ENCODE data around the gene ANKRD12.

The ANKRD12 gene

DNA sequence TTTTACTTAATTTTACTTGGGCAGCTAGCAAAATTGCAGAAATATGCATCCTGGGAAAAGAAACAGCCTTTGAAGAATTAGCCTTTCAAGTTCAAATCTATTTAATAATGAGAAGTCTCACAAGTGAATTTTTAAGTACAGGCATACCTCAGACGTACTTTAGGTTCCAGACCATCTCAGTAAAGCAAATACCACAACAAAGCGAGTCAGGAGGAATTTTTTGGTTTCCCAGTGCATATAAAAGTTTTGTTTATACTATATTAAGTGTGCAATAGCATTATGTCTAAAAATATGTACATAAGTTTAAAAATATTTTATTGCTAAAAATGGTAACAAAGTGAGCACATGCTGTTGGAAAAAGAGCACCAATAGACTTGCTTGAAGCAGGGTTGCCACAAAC, 147.2 kb downstream of the ANKRD12 start:
- TF ChIP-seq, protein P1, sequence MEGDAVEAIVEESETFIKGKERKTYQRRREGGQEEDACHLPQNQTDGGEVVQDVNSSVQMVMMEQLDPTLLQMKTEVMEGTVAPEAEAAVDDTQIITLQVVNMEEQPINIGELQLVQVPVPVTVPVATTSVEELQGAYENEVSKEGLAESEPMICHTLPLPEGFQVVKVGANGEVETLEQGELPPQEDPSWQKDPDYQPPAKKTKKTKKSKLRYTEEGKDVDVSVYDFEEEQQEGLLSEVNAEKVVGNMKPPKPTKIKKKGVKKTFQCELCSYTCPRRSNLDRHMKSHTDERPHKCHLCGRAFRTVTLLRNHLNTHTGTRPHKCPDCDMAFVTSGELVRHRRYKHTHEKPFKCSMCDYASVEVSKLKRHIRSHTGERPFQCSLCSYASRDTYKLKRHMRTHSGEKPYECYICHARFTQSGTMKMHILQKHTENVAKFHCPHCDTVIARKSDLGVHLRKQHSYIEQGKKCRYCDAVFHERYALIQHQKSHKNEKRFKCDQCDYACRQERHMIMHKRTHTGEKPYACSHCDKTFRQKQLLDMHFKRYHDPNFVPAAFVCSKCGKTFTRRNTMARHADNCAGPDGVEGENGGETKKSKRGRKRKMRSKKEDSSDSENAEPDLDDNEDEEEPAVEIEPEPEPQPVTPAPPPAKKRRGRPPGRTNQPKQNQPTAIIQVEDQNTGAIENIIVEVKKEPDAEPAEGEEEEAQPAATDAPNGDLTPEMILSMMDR (IDR thresholded peaks at IDR 0.05), result no peak
- Histone ChIP-seq H3K4me3 (ENCODE audit: low read depth, low read length) (no peak overlapping the region), H3K79me2 (no peaks in the 10 kb centered on the region), H3K9ac (no peak overlapping the region), H3K4me1 (no peaks in the 10 kb centered on the region), H3K36me3 (ENCODE audit: control insufficient read depth, insufficient read depth, low read length) (no peaks in the 10 kb centered on the region), H3K4me2 (ENCODE audit: low read length) (no peak overlapping the region), H3K9me3 (ENCODE audit: control insufficient read depth, low read length) (no peaks in the 10 kb centered on the region), H3K27me3 (ENCODE audit: control insufficient read depth, insufficient read depth, low read length) (no peaks in the 10 kb centered on the region), H3K27ac (no peak overlapping the region), H2AFZ (no peak overlapping the region)

DNA sequence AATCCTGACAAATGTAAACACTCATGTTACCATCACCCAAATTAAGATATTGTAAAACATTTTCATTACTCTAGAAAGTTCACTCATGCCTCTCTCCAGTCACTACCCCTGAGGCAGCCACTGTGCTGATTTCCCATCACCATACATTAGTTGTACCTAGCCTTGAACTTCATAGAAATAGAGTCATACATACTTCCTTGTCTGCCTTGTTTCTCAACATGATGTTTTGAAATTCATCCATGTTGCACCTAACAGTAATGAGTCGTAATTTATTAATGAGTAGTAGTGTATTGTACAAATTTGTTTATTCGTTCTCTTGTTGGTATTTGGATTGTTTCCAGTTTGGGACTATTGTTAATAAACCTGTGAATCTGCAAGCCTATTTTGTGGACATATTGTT, 149.0 kb downstream of the ANKRD12 start:
- Histone ChIP-seq H3K4me2 (ENCODE audit: low read length) (no peak overlapping the region), H3K36me3 (ENCODE audit: control insufficient read depth, insufficient read depth, low read length) (no peaks in the 10 kb centered on the region), H2AFZ (no peak overlapping the region), H3K4me3 (ENCODE audit: low read depth, low read length) (no peak overlapping the region), H3K9me3 (ENCODE audit: control insufficient read depth, low read length) (no peaks in the 10 kb centered on the region), H3K9ac (no peak overlapping the region), H3K4me1 (no peaks in the 10 kb centered on the region), H3K27ac (no peak overlapping the region), H3K27me3 (ENCODE audit: control insufficient read depth, insufficient read depth, low read length) (no peaks in the 10 kb centered on the region), H3K79me2 (no peaks in the 10 kb centered on the region)
- TF ChIP-seq, protein P1 (IDR thresholded peaks at IDR 0.05), result no peak

DNA sequence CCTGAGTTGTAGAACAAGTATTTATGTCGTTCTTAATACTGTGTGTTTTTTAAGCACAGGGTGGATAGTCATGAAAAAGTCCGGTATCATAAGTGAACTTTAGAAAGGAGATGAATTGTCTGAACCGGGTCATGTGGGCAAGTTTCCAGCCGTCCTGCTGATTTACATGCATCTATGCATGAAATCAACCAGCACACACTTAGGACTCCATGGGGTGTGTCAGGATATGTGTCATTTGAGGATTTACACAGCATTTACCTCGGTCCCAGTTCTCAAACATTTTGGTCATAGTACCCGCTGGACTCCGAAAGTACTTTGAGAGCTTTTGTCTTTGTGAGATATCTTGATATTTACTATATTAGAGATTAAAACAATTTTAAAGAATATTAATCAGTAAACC, 150.5 kb downstream of the ANKRD12 start:
- TF ChIP-seq, protein P1 (IDR thresholded peaks at IDR 0.05), result no peak
- Histone ChIP-seq H3K4me2 (ENCODE audit: low read length) (no peak overlapping the region), H3K27ac (no peak overlapping the region), H3K36me3 (ENCODE audit: control insufficient read depth, insufficient read depth, low read length) (no peaks in the 10 kb centered on the region), H2AFZ (no peak overlapping the region), H3K27me3 (ENCODE audit: control insufficient read depth, insufficient read depth, low read length) (no peaks in the 10 kb centered on the region), H3K9ac (no peak overlapping the region), H3K79me2 (no peaks in the 10 kb centered on the region), H3K4me1 (no peaks in the 10 kb centered on the region), H3K9me3 (ENCODE audit: control insufficient read depth, low read length) (no peaks in the 10 kb centered on the region), H3K4me3 (ENCODE audit: low read depth, low read length) (no peak overlapping the region)

DNA sequence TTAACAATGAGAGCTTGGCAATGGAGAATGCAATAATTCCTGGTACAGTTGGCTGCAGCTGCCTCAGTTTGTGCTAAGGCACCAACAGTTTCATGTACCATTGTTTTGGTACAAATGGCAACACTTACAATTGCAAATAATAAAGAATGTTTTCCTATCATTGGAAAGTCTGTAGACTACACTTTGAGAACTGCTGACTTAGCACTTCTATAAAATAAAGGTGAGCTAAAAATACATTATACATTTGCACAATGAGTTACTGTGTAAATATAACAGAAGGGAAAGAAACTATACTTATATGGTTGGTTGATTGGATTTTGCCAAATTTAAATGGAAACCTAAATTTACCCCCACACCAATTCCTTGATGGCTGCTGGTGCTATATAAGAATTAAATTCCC, 153.1 kb downstream of the ANKRD12 start:
- H3K4me2 ChIP-seq (ENCODE audit: low read length), result no peak overlapping the region
- no peak overlapping the region for H3K27ac ChIP-seq
- no peaks in the 10 kb centered on the region for H3K4me1 ChIP-seq
- TF ChIP-seq, protein P1 (IDR thresholded peaks at IDR 0.05), result no peak
- no peak overlapping the region for H3K9ac ChIP-seq
- H3K9me3 ChIP-seq (ENCODE audit: control insufficient read depth, low read length), result no peaks in the 10 kb centered on the region
- H3K27me3 ChIP-seq (ENCODE audit: control insufficient read depth, insufficient read depth, low read length), result no peaks in the 10 kb centered on the region
- no peak overlapping the region for H2AFZ ChIP-seq
- H3K79me2 ChIP-seq, result no peaks in the 10 kb centered on the region
- no peak overlapping the region for H3K4me3 ChIP-seq (ENCODE audit: low read depth, low read length)
- no peaks in the 10 kb centered on the region for H3K36me3 ChIP-seq (ENCODE audit: control insufficient read depth, insufficient read depth, low read length)

DNA sequence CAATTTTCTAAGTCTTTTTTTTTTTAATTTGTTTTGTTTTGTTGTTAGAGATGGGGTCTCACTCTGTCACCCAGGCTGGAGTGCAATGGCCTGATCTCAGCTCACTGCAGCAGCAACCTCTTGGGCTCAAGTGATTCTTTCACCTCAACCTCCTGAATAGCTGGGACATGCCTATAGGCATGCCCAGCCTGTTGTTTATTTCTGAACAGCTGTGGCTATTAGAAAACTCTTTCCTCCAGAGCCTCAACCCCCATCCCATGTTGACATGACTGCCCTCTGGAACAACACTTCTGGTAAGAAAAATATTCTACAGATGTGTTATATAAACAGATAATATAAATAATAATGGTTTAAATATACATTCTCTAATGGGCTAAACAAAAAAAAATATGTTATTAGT, 153.6 kb downstream of the ANKRD12 start:
- H3K79me2 ChIP-seq, result no peaks in the 10 kb centered on the region
- H3K27me3 ChIP-seq (ENCODE audit: control insufficient read depth, insufficient read depth, low read length), result no peaks in the 10 kb centered on the region
- no peak overlapping the region for H3K4me3 ChIP-seq (ENCODE audit: low read depth, low read length)
- H3K9me3 ChIP-seq (ENCODE audit: control insufficient read depth, low read length), result no peaks in the 10 kb centered on the region
- no peak overlapping the region for H3K27ac ChIP-seq
- no peak overlapping the region for H2AFZ ChIP-seq
- TF ChIP-seq, protein P1 (IDR thresholded peaks at IDR 0.05), result no peak
- no peaks in the 10 kb centered on the region for H3K4me1 ChIP-seq
- no peaks in the 10 kb centered on the region for H3K36me3 ChIP-seq (ENCODE audit: control insufficient read depth, insufficient read depth, low read length)
- no peak overlapping the region for H3K9ac ChIP-seq
- H3K4me2 ChIP-seq (ENCODE audit: low read length), result no peak overlapping the region

All from parathyroid adenoma (tissue), 2 donors.